HepG2 (cell line): Measurements from ENCODE around the gene BRMS1. TPM values are rescaled to one million over a fixed set of nuclear protein-coding genes. Genes with fewer than 3 reads are reported as not detected.

ENCODE experiments used
- ARID3A ChIP-seq: IDR thresholded peaks from 2 replicates; pipeline ENCODE4 v1.6.1; 2012; ENCODE audit warnings: low read depth, low read length, improper control_type of control experiment
- ARNT ChIP-seq: fragments of 450-650 bp; IDR thresholded peaks from 2 replicates; pipeline ENCODE4 v1.6.1; 2017
- BCLAF1 ChIP-seq: fragments of 450-650 bp; IDR thresholded peaks from 2 replicates; pipeline ENCODE4 v1.6.1; 2017; ENCODE audit warnings: mild to moderate bottlenecking
- CBX2 ChIP-seq, 2 experiments: fragments of 200-600 bp in 1 of 2; sonication (generic); formaldehyde crosslinking in 1 of 2; IDR thresholded peaks; 2 replicates each; pipeline versions ENCODE4 v1.7.0 to v1.8.1; 2018 to 2022; ENCODE audit warnings: low read depth in 2 of 2, low read length in 1 of 2, mild to moderate bottlenecking in 1 of 2, missing genetic modification reagents in 1 of 2
- ELF1 ChIP-seq: sonication (generic); formaldehyde crosslinking; IDR thresholded peaks from 2 replicates; pipeline ENCODE4 v1.4.0; 2020; ENCODE audit warnings: missing genetic modification reagents
- GFI1 ChIP-seq: sonication (generic); formaldehyde crosslinking; IDR thresholded peaks from 2 replicates; pipeline ENCODE4 v1.5.0; 2020; ENCODE audit warnings: missing genetic modification reagents, mild to moderate bottlenecking, borderline replicate concordance
- KMT2B ChIP-seq: IDR thresholded peaks from 2 replicates; pipeline ENCODE4 v1.6.1; 2016; ENCODE audit warnings: missing genetic modification reagents, missing compliant biosample characterization
- MEIS2 ChIP-seq: sonication (generic); formaldehyde crosslinking; IDR thresholded peaks from 2 replicates; pipeline ENCODE4 v1.9.0; 2021; ENCODE audit warnings: mild to moderate bottlenecking, missing genetic modification reagents
- MTF1 ChIP-seq: sonication (generic); formaldehyde crosslinking; IDR thresholded peaks from 2 replicates; pipeline ENCODE4 v1.5.0; 2020; ENCODE audit warnings: missing genetic modification reagents
- MYNN ChIP-seq: sonication (generic); formaldehyde crosslinking; IDR thresholded peaks from 2 replicates; pipeline ENCODE4 v1.4.0; 2020; ENCODE audit warnings: mild to moderate bottlenecking, low read depth, missing genetic modification reagents
- NCOA5 ChIP-seq: sonication (generic); formaldehyde crosslinking; IDR thresholded peaks from 2 replicates; pipeline ENCODE4 v1.4.0; 2020; ENCODE audit warnings: missing genetic modification reagents
- PPARG ChIP-seq: conservative IDR thresholded peaks from 2 replicates; pipeline ENCODE4 v1.6.1; 2016; ENCODE audit warnings: missing biosample characterization, missing genetic modification reagents
- RBM39 ChIP-seq: fragments of 200-400 bp; formaldehyde crosslinking; IDR thresholded peaks from one replicate; pipeline ENCODE4 v1.6.1; 2018; ENCODE audit warnings: antibody characterized with exemption, mild to moderate bottlenecking, low read depth, low read length; ENCODE audit not compliant: poor library complexity, severe bottlenecking
- SIN3B ChIP-seq: fragments of 150-350 bp; IDR thresholded peaks from 2 replicates; pipeline ENCODE4 v1.6.1; 2014; ENCODE audit warnings: low read length
- SMAD1 ChIP-seq: sonication (generic); formaldehyde crosslinking; IDR thresholded peaks from 2 replicates; pipeline ENCODE4 v1.4.0; 2020; ENCODE audit warnings: missing genetic modification reagents, low read depth, mild to moderate bottlenecking, borderline replicate concordance
- TBL1XR1 ChIP-seq: fragments of 150-350 bp; IDR thresholded peaks from 2 replicates; pipeline ENCODE4 v1.6.1; 2014; ENCODE audit warnings: borderline replicate concordance, low read length; ENCODE audit not compliant: partially characterized antibody
- TOE1 ChIP-seq: sonication (generic); formaldehyde crosslinking; IDR thresholded peaks from 2 replicates; pipeline ENCODE4 v1.4.0; 2020; ENCODE audit warnings: mild to moderate bottlenecking, missing genetic modification reagents
- ZC3H4 ChIP-seq: sonication (generic); formaldehyde crosslinking; IDR thresholded peaks from 2 replicates; pipeline ENCODE4 v1.4.0; 2020; ENCODE audit warnings: missing genetic modification reagents, borderline replicate concordance
- ZNF160 ChIP-seq: sonication (generic); formaldehyde crosslinking; IDR thresholded peaks from 2 replicates; pipeline ENCODE4 v1.8.0; 2022; ENCODE audit warnings: mild to moderate bottlenecking, inconsistent platforms, missing genetic modification reagents
- ZNF3 ChIP-seq: IDR thresholded peaks from 2 replicates; pipeline ENCODE4 v1.7.0; 2017; ENCODE audit warnings: inconsistent platforms
- ZNF317 ChIP-seq: sonication (generic); formaldehyde crosslinking; IDR thresholded peaks from 2 replicates; pipeline ENCODE4 v1.5.0; 2020; ENCODE audit warnings: mild to moderate bottlenecking, missing genetic modification reagents
- ZNF432 ChIP-seq: sonication (generic); formaldehyde crosslinking; IDR thresholded peaks from 2 replicates; pipeline ENCODE4 v1.5.0; 2020; ENCODE audit warnings: missing genetic modification reagents, mild to moderate bottlenecking, borderline replicate concordance
- ZNF549 ChIP-seq: sonication (generic); formaldehyde crosslinking; IDR thresholded peaks from 2 replicates; pipeline ENCODE4 v1.5.0; 2020; ENCODE audit warnings: missing genetic modification reagents
- ZNF557 ChIP-seq: sonication (generic); formaldehyde crosslinking; IDR thresholded peaks from 2 replicates; pipeline ENCODE4 v1.4.0; 2020; ENCODE audit warnings: missing genetic modification reagents
- ZNF577 ChIP-seq: sonication (generic); formaldehyde crosslinking; IDR thresholded peaks from 2 replicates; pipeline ENCODE4 v1.4.0; 2020; ENCODE audit warnings: mild to moderate bottlenecking, low read depth, missing genetic modification reagents, borderline replicate concordance
- ZNF644 ChIP-seq: IDR thresholded peaks from 2 replicates; pipeline ENCODE4 v1.6.1; 2016; ENCODE audit warnings: low read depth
- ZNF747 ChIP-seq: sonication (generic); formaldehyde crosslinking; IDR thresholded peaks from 2 replicates; pipeline ENCODE4 v1.8.1; 2023; ENCODE audit warnings: missing genetic modification reagents, mild to moderate bottlenecking, borderline replicate concordance
- ZNF788 ChIP-seq: sonication (generic); formaldehyde crosslinking; IDR thresholded peaks from 2 replicates; pipeline ENCODE4 v1.5.0; 2020; ENCODE audit warnings: mild to moderate bottlenecking, missing genetic modification reagents, borderline replicate concordance
- polyA plus RNA-seq, 8 experiments: library from polyadenylated mRNA; depleted of rRNA in 3 of 8; stranded (reverse) in 7 of 8; unstranded in 1 of 8; fragments of >200 nt; fragmentation: Illumina TruSeq in 4 of 8; extraction: Trizol in 4 of 8; gene quantifications; 2 replicates each; pipeline versions ENCODE4 v1.2.1 to v1.2.3, GENCODE V29; 2011 to 2016; ENCODE audit warnings: low read depth in 4 of 8, missing spikeins in 1 of 8, mixed read lengths in 1 of 8; ENCODE audit not compliant: insufficient read depth in 1 of 8
- total RNA-seq, 5 experiments: library from RNA; depleted of rRNA; stranded (reverse); fragments of >200 nt; fragmentation: Illumina TruSeq; extraction: Trizol; gene quantifications; 2 replicates each; pipeline ENCODE4 v1.2.3, GENCODE V29; 2016; ENCODE audit warnings: low read depth in 1 of 5

Gene BRMS1
- total and polyA plus RNA-seq, 2 of the 13 experiments (the other 11 are each of a cell fraction or from before 2014, with no cell fraction given), result 15.8 to 55.7 TPM

GRCh38 chr11:66336234-66337102 lies 8.4 kb downstream of the BRMS1 start, which contains the start of gene RIN1 (continued):
- no peak for TF ChIP-seq BCLAF1
- no peak for TF ChIP-seq ZNF577 (CRISPR knock-in tag)
- TF ChIP-seq ZNF747 (CRISPR knock-in tag), result no peak; the same call in 1 of the 2 replicates
- no peak for TF ChIP-seq ZNF160 (CRISPR knock-in tag)
- no peak for TF ChIP-seq CBX2 (IDR thresholded peaks at IDR 0.05; ENCODE audit: low read depth, low read length)
- no peak for TF ChIP-seq CBX2 (CRISPR knock-in tag; IDR thresholded peaks at IDR 0.05; ENCODE audit: low read depth)
- TF ChIP-seq SIN3B, result peak; percentile 42; the same call in 1 of the 2 replicates
- no peak for TF ChIP-seq ZNF557
- no peak for TF ChIP-seq ZNF549
- peak; percentile 49; the same call in 1 of the 2 replicates for TF ChIP-seq MEIS2 (CRISPR knock-in tag)
- no peak for TF ChIP-seq ZNF644 (CRISPR knock-in tag)
- peak; percentile 75 for TF ChIP-seq GFI1 (CRISPR knock-in tag)
- TF ChIP-seq MTF1 (CRISPR knock-in tag), result no peak
- 0 out of 2 replicates have a peak, but pooled peaks have one; percentile 44 for TF ChIP-seq ZNF3
- no peak for TF ChIP-seq ARNT
- TF ChIP-seq ELF1 (CRISPR knock-in tag), result peak; percentile 66
- TF ChIP-seq ZNF317 (CRISPR knock-in tag), result peak; percentile 76; the same call in 1 of the 2 replicates
- no peak; the same call in none of the 2 replicates for TF ChIP-seq PPARG
- TF ChIP-seq MYNN (CRISPR knock-in tag), result no peak
- TF ChIP-seq ZNF432 (CRISPR knock-in tag), result no peak
- peak; percentile 95 for TF ChIP-seq RBM39
- no peak for TF ChIP-seq SMAD1 (CRISPR knock-in tag)
- no peak for TF ChIP-seq TOE1
- no peak for TF ChIP-seq TBL1XR1
- TF ChIP-seq ARID3A, result 0 out of 2 replicates have a peak, but pooled peaks have one; percentile 33
- TF ChIP-seq NCOA5, result no peak
- peak; percentile 86; the same call in 1 of the 2 replicates for TF ChIP-seq ZNF788 (CRISPR knock-in tag)
- no peak for TF ChIP-seq ZC3H4 (CRISPR knock-in tag)
- TF ChIP-seq KMT2B (CRISPR knock-in tag), result peak; percentile 67
